GM19397 (cell line): ENCODE data around the gene HCK.

Experiments used
- ATAC-seq: cut with Tn5 transposase; IDR thresholded peaks from one replicate; pipeline ENCODE4 v1.9.1; 2021; ENCODE audit warnings: mild to moderate bottlenecking, moderate library complexity; ENCODE audit not compliant: unreplicated experiment

Gene HCK

DNA sequence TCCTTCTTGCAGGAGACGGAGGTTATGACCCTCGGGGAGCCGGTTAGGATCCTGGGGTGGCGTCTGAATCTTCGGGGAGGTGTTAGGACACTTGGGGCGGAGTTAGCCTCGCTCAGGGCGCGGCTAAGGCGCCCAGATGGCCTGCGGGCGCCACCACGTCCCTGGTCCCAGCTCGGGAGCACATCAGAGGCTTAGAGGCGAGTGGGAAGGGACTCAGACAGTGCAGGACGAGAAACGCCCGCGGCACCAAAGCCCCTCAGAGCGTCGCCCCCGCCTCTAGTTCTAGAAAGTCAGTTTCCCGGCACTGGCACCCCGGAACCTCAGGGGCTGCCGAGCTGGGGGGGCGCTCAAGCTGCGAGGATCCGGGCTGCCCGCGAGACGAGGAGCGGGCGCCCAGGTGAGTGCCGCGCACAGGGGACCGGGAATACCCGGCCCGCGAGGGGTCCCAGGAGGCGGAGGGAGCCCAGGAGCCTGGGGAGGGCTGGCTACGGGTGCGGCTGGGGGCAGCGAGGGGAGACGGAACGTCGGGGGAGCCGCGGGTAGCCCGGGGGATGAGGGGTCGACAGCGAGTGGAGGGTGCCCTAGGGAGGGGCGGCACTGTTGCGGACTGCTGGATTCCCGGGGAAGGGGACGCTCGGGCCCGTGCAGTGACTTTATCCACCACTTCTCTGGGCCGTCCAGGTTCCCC is at the start of gene HCK:
HCK (plus strand) TSS at position 153 of the 688 bp plus-strand sequence.
- ATAC-seq = no peak

DNA sequence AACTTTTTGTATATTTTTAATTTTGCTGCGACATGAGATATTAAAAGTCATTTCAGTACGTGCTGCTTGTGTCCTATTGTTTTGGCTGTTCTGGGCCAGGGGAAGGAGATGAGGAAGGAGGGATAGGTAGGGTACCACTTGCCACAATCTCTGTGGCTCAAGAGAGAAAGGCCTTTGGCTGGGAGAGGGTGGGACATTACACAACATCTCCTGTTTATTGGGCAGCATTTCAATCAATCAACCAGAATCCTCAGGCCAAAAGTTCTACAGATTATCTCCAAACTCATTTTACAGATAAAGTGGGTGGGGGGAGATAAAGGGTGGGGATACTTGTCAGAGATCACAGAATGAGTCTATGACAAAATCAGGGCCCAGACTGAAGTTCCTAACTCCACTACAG is 48.7 kb upstream of the HCK start:
- ATAC-seq = no peak

DNA sequence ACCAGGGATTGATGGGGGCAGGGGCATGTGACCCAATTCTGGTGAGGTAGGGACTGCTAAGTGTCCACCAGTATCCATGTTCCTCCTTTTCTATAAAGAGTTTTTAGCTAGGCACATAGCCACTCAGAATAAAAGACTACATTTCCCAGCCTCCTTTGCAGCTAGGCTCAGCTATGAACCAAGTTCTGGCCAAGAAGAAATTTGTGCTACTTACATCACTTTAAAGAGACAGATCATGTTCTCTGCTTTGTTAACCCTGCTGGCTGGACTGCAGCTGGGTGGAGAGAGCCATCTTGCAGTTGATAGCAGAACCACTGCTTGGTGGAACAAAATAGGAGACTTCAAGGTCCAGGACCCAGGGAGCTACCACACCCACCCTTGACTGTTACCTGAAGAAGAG is 47.1 kb upstream of the HCK start:
- no peak for ATAC-seq

DNA sequence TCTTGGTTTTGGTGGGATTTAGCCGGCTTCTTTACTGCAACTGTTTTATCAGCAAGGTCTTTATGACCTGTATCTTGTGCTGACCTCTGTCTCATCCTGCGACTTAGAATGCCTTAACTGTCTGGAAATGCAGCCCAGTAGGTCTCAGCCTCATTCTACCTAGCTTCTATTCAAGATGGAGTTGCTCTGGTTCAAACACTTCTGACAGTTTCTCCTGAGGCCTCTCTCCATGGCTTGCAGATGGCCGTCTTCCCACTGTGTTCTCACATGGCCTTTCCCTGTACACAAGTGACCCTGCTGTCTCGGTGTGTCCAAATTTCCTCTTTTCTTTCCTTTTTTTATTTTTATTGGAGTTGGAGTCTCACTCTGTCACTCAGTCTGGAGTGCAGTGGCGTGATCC is 46.0 kb upstream of the HCK start:
- no peak for ATAC-seq

DNA sequence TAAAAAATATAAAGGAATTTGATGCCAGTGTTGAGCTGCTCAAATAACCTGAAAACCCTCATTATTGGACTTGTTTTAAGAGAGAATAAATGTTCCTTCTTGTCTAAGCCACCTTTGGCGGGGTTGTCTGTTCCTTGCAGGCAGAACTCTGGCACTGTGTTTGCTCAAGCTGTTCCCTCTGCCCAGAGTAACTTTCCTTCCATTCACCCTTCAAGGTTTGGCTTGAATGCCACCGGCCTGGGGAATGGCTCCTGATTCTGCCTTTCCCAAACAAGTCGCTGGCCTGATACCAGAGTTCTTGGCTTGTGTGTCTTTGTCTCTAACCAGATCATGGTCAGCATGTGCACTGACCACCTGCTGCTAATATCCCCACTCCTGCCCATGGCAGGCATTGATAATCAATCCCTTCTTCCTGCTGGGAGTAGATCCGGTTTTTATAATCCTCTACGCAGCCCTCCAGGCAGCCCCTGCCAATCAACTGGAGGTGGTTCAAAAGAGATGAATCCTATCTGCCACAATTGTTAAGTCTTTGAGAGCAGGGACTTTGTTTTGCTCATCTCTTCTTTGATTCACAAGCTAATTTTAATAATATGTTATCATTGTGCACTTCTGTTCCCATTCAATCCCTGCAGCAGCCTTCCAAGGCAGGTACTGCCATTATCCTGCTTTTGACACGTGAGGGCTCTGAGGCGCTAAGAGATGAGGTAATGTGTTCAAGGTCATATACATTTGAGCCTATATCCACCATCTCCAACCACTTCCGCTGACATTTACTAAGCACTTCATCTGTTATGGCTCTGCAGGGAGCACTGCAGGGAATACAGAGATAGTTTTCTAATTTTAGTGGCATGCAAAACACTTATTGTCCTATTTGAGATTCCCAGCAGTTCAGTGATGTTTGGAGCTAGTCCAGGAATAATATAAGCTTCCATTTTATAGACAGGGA is 44.9 kb upstream of the HCK start:
- ATAC-seq = no peak

DNA sequence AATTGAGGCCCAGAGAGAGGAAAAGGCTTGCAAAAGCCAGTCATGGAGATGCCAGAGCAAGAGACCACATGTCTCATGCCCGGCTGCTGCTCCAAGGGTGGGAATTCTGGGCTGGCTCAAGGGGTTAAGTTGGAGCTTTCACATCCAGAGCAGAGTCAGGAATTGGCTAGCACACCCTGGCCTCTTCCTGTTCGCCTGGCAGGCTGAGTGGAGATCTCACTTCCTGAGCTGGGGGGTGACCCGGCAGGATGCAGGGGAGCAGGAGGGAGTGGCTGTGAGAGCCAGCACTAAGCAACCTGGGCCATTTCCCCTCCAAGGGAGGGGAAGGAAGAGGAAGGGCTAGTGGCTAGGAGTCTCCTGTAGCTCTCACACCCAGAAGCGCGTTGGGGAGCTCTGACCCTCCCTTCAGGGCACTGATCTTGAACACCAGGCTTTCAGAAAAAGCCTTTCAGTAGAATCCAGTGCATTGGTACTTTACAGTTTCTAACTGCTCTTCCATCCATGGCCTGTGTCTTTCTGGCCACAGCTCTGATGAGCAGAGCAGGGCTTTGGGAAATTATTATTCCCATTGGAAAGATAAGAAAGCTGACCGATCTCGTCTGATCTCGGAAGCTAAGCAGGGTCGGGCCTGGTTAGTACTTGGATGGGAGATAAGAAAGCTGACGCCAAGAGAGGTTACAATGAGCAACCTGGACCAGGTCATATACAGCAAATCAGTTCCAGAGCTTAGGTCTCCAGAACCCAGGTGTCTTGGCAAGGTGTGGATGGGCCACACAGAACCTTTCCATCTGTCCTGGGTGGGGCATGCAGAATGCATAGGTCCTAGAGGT is 44.0 kb upstream of the HCK start:
- ATAC-seq = no peak

DNA sequence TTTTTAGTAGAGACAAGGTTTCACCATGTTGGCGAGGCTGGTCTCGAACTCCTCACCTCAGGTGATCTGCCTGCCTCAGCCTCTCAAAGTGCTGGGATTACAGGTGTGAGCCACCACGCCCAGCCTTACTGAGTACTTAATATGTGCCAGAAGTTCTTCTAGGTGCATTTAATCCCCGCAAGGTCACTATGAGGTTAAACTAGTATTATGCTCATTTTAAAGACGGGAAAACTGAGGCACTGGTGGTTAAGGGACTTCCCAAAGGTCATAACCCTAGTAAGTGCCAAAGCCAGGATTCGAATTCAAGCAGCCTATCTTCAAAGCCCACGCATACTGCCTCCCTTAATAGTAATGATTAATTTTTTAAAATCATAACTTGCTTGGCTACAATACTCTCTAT is 42.5 kb upstream of the HCK start:
- ATAC-seq = no peak

DNA sequence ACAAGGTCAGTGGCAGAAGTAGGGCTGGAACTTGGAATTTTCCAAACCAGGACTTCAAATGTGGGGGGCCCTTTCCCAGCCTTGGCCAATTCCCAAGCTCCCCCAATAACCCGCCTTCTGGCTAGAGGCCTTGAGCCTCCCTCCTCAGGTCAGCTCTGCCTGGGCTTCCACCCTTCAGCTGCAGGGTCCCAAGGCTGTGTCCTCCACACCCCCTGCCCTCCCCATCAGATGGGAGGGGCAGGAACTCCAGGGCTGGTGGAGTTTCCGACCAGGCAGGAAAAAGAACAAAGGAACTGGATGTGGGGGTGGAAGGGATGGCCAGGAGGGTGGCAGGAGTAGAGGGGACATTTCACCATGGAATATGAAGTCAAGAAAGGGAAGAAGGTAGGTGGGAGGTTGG is 41.9 kb upstream of the HCK start, which contains the start of gene CCM2L:
CCM2L (plus strand) TSS at position 338 of the 400 bp plus-strand sequence; CDS start at position 355, 17 bp downstream.
- ATAC-seq = no peak

DNA sequence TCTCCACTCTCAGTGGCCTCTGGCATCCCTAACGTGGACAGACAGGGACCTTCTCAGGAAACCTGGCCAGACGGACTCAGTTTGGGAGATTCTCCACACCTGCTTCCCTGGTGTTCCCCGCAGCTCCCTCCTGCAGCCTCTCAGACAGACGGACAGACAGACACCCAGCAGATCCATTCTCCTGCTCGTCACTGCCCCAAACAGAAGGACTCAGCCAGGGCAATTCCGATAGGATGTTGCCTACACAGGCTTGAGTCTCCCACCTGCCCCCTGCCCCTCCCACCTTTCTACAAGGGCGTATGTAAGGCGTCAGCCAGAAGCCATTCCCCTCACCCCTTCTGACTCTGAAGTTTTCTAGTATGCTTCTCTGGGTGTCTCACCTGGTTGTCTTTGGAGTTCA is 41.4 kb upstream of the HCK start:
- ATAC-seq = no peak

DNA sequence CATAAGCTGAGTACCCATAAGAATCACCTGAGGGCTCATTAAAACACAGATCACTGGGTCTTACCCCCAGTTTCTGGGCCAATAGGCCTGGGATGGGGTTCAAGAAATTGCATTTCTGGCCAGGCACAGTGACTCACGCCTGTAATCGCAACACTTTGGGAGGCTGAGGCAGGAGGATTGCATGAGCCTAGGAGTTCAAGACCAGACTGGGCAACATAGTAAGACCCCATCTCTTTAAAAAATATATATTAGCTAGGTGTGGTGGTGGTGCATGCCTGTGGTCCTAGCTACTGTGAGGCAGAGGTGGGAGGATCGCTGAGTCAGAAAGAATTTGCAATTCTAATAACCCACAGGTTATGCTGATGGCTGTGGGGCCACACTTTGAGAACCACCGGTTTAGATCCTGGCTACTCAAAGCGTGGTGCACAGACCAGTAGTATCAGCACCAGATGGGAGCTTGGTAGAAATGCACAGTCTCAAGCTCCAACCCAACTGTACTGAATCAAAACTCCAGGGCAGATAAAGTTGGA is 39.8 kb upstream of the HCK start:
- ATAC-seq = no peak

DNA sequence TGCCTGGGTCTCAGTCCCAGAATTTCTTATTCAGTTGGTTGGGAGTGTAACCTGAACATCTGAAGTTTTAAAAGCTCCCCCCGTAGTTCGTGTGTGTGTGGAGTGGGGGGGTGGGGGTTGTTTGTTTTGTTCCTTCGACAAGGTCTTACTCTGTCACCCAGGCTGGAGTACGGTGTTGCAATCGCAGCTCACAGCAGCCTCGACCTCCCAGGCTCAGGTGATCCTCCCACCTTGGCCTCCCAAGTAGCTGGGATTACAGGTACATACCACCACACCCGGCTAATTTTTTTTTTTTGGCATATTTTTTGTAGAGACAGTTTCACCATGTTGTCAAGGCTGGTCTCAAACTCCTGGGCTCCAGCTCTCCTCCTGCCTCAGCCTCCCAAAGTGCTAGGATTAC is 38.7 kb upstream of the HCK start:
- no peak for ATAC-seq

DNA sequence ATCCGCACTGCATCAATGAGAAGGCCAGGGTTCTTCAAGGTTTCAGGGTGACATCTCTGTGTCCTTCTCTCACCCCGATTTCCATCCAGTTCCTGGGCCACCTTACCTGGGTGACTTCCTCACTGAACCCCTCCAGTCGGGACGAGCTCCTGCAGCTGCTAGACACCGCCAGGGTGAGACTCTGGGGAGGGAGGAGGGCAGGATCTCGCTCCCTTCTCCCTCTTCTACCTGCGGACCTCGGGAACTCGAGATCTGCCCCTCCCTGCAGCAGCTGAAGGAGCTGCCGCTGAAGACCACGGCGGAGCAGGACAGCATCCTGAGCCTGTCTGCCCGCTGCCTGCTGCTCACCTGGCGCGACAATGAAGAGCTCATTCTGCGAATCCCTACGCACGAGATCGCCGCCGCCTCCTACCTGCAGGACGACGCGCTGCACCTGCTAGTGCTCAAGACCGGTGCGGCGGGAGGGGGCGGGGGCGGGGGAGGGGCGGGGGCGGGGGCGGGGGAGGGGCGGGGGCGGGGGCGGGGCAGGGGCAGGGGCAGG is 34.3 kb upstream of the HCK start:
- no peak for ATAC-seq

DNA sequence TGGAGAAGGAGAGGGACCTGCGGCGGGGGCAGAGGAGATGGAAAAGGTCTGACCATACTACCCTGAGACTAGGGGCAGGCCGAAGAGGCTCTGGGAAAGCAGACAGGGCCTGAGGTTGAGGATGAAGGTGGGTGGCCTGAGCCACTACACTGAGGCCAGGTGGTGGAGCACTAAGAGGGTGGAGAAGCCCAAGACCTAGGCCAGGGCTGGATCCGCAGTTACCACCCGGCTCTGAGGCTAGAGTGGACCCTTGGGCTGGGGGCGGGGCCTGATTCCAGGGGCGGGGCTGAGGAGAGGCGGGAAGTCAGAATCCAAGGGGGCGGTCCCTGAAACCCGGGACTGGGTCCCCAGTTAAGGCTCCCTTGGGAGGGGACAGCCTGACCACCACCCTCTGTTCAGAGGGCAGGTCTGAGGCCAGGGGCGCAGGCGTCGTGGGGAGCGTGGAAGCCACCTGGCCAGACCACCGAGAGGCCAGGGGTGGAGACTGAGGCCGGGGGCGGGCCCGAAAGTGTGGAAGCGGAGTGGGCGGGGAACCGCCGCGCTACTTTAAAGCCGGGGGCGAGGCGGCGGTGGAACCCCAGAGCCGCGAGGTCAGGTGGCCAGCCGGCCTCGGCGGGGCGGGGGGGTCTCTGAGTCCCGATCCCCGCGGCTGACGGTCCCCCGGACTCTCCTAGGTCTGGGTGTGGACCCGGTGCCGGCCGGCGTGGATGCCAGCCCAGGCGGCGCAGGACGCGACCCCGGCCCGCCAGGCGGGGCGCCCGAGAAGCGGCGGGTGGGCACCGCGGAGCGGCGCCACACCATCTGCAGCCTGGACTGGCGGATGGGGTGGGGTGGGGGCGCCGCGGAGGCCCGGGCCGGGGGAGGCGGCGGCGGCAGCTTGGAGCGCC is 33.5 kb upstream of the HCK start:
- no peak for ATAC-seq

DNA sequence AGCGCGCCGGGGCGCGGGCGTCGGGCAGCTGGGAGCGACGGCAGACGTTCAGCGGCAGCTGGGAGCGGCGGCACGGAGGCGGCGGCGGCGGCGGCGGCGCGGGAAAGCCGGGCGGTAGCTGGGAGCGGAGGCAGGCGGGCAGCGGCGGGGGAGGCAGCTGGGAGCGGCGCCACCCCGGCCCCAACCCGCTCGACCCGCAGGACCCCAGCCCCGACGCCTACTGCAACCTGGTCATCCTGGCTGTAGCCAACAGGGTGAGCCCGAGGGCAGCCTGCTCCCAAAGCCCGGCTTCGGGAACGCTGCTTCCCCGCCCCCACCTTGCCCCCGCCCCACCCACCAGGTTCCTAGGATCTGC is 32.9 kb upstream of the HCK start:
- no peak for ATAC-seq

DNA sequence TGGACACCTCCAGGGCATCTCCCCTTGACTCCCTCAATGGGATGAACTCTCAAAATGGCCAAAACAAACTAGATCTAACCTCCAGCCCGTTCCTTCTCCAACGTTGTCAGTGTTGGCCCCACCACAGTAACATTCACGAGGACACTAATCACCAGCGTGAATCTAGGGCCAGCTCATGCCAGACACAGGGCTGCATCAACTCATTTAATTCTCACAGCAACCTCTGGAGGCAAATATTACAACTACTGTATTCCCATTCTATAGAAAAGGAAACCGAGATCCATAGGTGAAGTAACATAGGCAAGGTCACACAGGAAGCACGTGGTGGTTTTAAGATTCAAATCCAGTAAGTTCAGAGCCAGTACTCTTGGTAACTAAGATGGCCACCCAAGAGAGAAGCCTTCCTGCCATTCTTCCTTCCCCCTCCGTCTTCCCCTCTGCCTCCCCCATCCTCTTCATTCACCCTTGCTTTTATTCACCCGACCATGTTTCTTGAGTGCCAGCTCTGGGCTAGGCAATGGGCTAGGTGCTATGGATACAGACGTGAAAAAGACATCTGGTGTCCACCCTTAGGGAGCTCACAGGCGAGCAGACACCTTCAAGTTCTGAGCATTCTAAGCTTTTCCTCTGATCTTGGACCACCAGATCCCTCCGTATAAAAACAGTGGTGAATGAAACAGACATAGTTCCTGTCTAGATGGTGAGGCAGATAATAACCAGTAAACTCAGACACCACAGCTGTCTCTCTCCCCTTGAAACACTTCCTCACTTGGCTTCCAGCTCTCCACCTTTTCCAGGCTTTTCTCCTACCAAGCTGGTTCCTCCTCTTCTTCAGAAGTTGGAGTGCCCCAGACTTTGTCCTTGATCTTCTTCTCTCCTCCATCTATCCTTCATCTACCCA is 32.2 kb upstream of the HCK start:
- no peak for ATAC-seq

DNA sequence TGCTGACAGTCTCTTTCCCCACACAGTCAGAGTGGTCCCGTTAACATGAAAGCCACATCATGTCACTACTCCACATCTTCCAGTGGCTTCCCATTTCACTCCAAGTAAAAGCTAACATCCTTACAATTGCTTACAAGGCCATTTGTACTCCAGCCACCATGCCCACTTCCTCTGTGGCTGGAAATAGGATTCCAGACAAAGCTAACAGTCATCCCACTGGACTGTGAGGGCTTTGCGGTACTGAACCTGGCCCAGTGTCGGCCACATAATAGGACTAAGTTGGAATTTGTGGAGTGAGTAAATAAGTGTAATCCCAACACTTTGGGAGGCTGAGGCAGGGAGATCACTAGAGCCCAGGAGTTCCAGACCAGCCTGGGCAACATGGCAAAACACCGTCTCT is 31.0 kb upstream of the HCK start:
- ATAC-seq = no peak

DNA sequence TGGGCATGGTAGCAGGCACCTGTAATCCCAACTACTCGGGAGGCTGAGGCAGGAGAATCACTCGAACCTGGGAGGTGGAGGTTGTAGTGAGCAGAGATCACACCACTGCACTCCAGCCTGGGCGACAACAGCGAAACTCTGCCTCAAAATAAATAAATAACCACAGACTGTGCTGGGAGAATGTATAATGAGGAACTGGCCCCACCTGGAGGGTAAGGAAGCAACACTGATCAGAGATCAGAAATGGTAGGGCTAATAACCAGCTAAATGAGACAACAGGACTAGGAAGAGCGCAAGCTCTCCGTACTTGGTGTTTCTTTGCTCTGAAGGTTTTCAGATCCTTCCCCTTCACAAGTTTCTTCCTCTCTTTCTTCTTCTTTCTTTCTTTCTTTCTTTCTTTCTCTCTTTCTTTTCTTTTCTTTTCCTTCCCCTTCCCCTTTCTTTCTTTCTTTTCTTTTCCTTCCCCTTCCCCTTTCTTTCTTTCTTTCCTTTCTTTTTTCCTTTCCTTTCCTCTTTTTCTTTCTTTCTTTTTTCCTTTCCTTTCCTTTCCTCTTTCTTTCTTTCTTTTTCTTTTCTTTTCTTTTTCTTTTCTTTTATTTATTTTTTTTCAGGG is 27.3 kb upstream of the HCK start:
- ATAC-seq = no peak

DNA sequence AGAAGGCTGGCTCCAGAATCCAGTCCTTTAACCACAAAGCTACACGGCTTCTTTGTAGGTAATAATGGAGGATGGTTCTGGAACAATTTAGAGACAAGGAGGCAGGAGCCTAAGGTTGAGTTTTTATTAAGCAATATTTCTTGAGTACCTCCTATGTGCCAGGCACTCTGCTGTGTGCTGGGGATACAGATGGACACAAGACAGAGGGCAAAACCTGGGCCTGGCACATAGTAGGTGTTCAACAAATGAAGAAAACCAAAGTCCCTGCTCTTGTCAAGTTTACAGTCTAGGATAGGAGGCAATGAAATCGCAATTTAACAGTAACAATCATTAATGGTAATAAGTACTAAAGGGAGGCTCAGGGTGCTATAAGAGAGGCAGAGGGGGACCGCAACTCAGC is 24.4 kb upstream of the HCK start:
- no peak for ATAC-seq
